ENCODE measurements around the gene TEKTIP1.

GRCh38 chr19:3527238-3527910, 11.6 kb upstream of the TEKTIP1 start:
- TF ChIP-seq CTCF (IDR thresholded peaks at IDR 0.05; ENCODE audit: borderline replicate concordance, extremely low read depth, low read length, poor library complexity, severe bottlenecking) (no peak), EZH2 (IDR thresholded peaks at IDR 0.05; ENCODE audit: borderline replicate concordance, low read depth, low read length, severe bottlenecking) (no peak)
